ENCODE data around the gene ATP6V0C. TPM values are rescaled to one million over a fixed set of nuclear protein-coding genes. Genes with fewer than 3 reads are reported as not detected.
"Not testable (repeated sequence)": the region's sequence is repeated elsewhere in the genome, so short reads cannot be mapped to it uniquely, and the experiment has no call there.

ATP6V0C gene
- total RNA-seq, 6 experiments from 2014 or later = 71.5 to 100 (median 79.4) TPM

DNA sequence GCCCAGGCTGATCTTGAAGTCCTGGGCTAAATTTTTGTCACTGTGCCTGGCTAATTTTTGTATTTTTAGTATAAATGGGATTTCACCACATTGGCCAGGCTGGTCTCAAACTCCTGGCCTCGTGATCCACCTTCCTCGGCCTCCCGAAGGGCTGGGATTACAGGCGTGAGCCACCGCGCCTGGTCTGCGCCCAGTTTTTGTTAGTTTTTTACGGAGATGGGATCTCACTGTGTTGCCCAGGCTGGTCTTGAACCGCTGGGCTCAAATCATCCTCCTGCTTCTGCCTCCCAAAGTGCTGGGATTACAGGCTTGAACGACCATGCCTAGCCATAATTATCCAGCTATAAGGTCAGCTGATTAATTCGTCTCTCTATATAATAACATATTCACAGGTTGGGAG is 20.2 kb downstream of the ATP6V0C start:
- intact Hi-C loops (cut with DNase I) = no loop called here

GRCh38 chr16:2534335-2534734 is 20.6 kb downstream of the ATP6V0C start:
- H3K9me3 ChIP-seq; ATAC-seq; H3K27ac ChIP-seq; H3K4me3 ChIP-seq; H3K27me3 ChIP-seq; H3K36me3 ChIP-seq; DNase-seq; intact Hi-C loops (cut with DNase I): not testable (repeated sequence)
- 81% methylated on average over 5 of the region's 5 CpGs for WGBS (ENCODE audit: insufficient coverage, low coverage, low lambda C conversion rate, missing lambda C conversion rate)
- peaks cover 0 to 22% (median 4%) of the 10 kb centered on the region in 4 donors for H3K4me1 ChIP-seq

More for the DNA sequence above, 20.2 kb downstream of the ATP6V0C start:
- Histone ChIP-seq H3K27me3 (no peaks in the 10 kb centered on the region), H3K9me3 (no peaks in the 10 kb centered on the region), H3K4me1 (peaks cover 0 to 18% (median 2%) of the 10 kb centered on the region in 4 donors), H3K4me3 (no peak overlapping the region), H3K36me3 (peaks cover 0 to 3% (median 0%) of the 10 kb centered on the region in 4 donors), H3K27ac (no peak overlapping the region)
- 88% methylated on average over 6 of the region's 11 CpGs for WGBS (ENCODE audit: insufficient coverage, low coverage, low lambda C conversion rate, missing lambda C conversion rate)
- TF ChIP-seq CTCF (IDR thresholded peaks at IDR 0.05) (no peak), POLR2A (IDR thresholded peaks at IDR 0.05) (no peak)
- DNase-seq (no peak), ATAC-seq (no peak)

- H3K36me3 ChIP-seq = no peaks in the 10 kb centered on the region
- intact Hi-C loops (cut with DNase I) = no loop called here
- H3K27me3 ChIP-seq = no peaks in the 10 kb centered on the region
- no peak overlapping the region for H3K4me3 ChIP-seq
- TF ChIP-seq CTCF (IDR thresholded peaks at IDR 0.05) = no peak
- TF ChIP-seq POLR2A (IDR thresholded peaks at IDR 0.05) = no peak
- peaks cover 0 to 28% (median 11%) of the 10 kb centered on the region in 4 donors for H3K4me1 ChIP-seq
- DNase-seq (peak; percentile 19 to 47 (median 42)), ATAC-seq (no peak)
- no peaks in the 10 kb centered on the region for H3K9me3 ChIP-seq
- H3K27ac ChIP-seq = peak overlapping the region in 1 of 3 donors; percentile 28
- 76% methylated on average over 6 of the region's 9 CpGs for WGBS (ENCODE audit: insufficient coverage, low coverage, low lambda C conversion rate, missing lambda C conversion rate)
Measured at GRCh38 chr16:2535625-2536013, 21.9 kb downstream of the ATP6V0C start.

- 2% methylated on average over 19 of the region's 126 CpGs for WGBS (ENCODE audit: insufficient coverage, low coverage, low lambda C conversion rate, missing lambda C conversion rate)
- peak; percentile 82 to 93 (median 88) for ATAC-seq
- no peak for TF ChIP-seq CTCF (IDR thresholded peaks at IDR 0.05)
- TF ChIP-seq POLR2A (IDR thresholded peaks at IDR 0.05) = peak; percentile 45
Measured at GRCh38 chr16:2537451-2538379, 24.0 kb downstream of the ATP6V0C start, which contains the start of gene PDPK1. TSS of gene PDPK1 (plus strand) at chr16:2538021. CDS start at chr16:2538113, 92 bp downstream.

GRCh38 chr16:2539192-2539844 is 25.6 kb downstream of the ATP6V0C start:
- H3K9me3 ChIP-seq; H3K27ac ChIP-seq; ATAC-seq; intact Hi-C loops (cut with DNase I); H3K27me3 ChIP-seq; H3K36me3 ChIP-seq: not testable (repeated sequence)
- peak in 1 of 3 donors; percentile 13 for DNase-seq
- Histone ChIP-seq H3K4me1 (peaks cover 0 to 32% (median 17%) of the 10 kb centered on the region in 4 donors), H3K4me3 (peak overlapping the region in 2 of 3 donors; percentile 43 to 69)
- WGBS (ENCODE audit: insufficient coverage, low coverage, low lambda C conversion rate, missing lambda C conversion rate) = 44% methylated on average over 20 of the region's 24 CpGs

More at GRCh38 chr16:2537451-2538379, 24.0 kb downstream of the ATP6V0C start, which contains the start of gene PDPK1:
- Histone ChIP-seq H3K4me3 (peak within 1 kb of the TSS; percentile 51 to 70 (median 60)), H3K36me3 (no peaks in the 10 kb centered on the region), H3K27me3 (no peaks in the 10 kb centered on the region), H3K4me1 (peaks cover 0 to 35% (median 17%) of the 10 kb centered on the region in 4 donors), H3K9me3 (no peaks in the 10 kb centered on the region), H3K27ac (peak within 1 kb of the TSS in 2 of 3 donors; percentile 47 to 79)
- intact Hi-C loops (cut with DNase I) = no loop called here
- DNase-seq = peak; percentile 96 to 97 (median 96)
